ENCODE measurements around the gene STK11. TPM values are rescaled to one million over a fixed set of nuclear protein-coding genes. Genes with fewer than 3 reads are reported as not detected.

The STK11 gene
- total and polyA plus RNA-seq, 2 experiments from 2014 or later = 4.6 to 64.1 TPM

- H3K9me3 ChIP-seq (ENCODE audit: low read depth) = no peaks in the 10 kb centered on the region
- 0 out of 2 replicates have a peak, but pooled peaks cover 5% of the 10 kb centered on the region for H3F3A ChIP-seq (ENCODE audit: insufficient read depth)
- TF ChIP-seq EZH2phosphoT487 (IDR thresholded peaks at IDR 0.05; ENCODE audit: insufficient read depth, low read depth) (no peak), EZH2 (IDR thresholded peaks at IDR 0.05; ENCODE audit: insufficient read depth, poor library complexity, severe bottlenecking) (no peak)
- WGBS, 2 experiments (ENCODE audit: low coverage in 1 of 2, low lambda C conversion rate in 2 of 2, missing lambda C conversion rate in 2 of 2) = 84 to 87% methylated on average over 20 to 37 of the region's 38 CpGs
- H3K4me2 ChIP-seq (ENCODE audit: unreplicated experiment) = no peak overlapping the region
- H3K9ac ChIP-seq = no peak overlapping the region
- H3K27me3 ChIP-seq (replicated peaks; ENCODE audit: insufficient read depth) = no peaks in the 10 kb centered on the region
- H2AFZ ChIP-seq = no peak overlapping the region
- 0 out of 2 replicates have a peak, but pooled peaks cover under 1% of the 10 kb centered on the region for H3K4me1 ChIP-seq (ENCODE audit: insufficient read depth)
- H4K20me1 ChIP-seq (ENCODE audit: insufficient read depth) = no peaks in the 10 kb centered on the region
- 0 out of 2 replicates have a peak, but pooled peaks cover 3% of the 10 kb centered on the region for H3K36me3 ChIP-seq (ENCODE audit: low read depth)
- DNase-seq = no peak
- H3K4me3 ChIP-seq = no peak overlapping the region
- H3K27ac ChIP-seq = no peak overlapping the region
- in situ Hi-C loops (cut with MboI) = no loop called here
- H3K9me2 ChIP-seq (ENCODE audit: insufficient read depth) = no peaks in the 10 kb centered on the region
- no peaks in the 10 kb centered on the region for H3K79me2 ChIP-seq (ENCODE audit: insufficient read depth)
Measured at GRCh38 chr19:1230783-1231489, 25.4 kb downstream of the STK11 start.

GRCh38 chr19:1231729-1232637 is 26.4 kb downstream of the STK11 start:
- Histone ChIP-seq H3K79me2 (ENCODE audit: insufficient read depth) (no peaks in the 10 kb centered on the region), H3K9me3 (ENCODE audit: low read depth) (no peaks in the 10 kb centered on the region), H3K4me3 (no peak overlapping the region), H3K9ac (no peak overlapping the region), H3K36me3 (ENCODE audit: low read depth) (0 out of 2 replicates have a peak, but pooled peaks cover 3% of the 10 kb centered on the region), H3K4me1 (ENCODE audit: insufficient read depth) (0 out of 2 replicates have a peak, but pooled peaks cover 5% of the 10 kb centered on the region), H3K27ac (no peak overlapping the region), H2AFZ (no peak overlapping the region), H3K27me3 (replicated peaks; ENCODE audit: insufficient read depth) (no peaks in the 10 kb centered on the region), H3K4me2 (ENCODE audit: unreplicated experiment) (no peak overlapping the region), H4K20me1 (ENCODE audit: insufficient read depth) (no peaks in the 10 kb centered on the region), H3F3A (ENCODE audit: insufficient read depth) (0 out of 2 replicates have a peak, but pooled peaks cover 5% of the 10 kb centered on the region), H3K9me2 (ENCODE audit: insufficient read depth) (no peaks in the 10 kb centered on the region)
- 85 to 88% methylated on average over 12 to 15 of the region's 15 CpGs for WGBS, 2 experiments (ENCODE audit: low coverage in 1 of 2, low lambda C conversion rate in 2 of 2, missing lambda C conversion rate in 2 of 2)
- in situ Hi-C loops (cut with MboI) = no loop called here
- TF ChIP-seq EZH2 (IDR thresholded peaks at IDR 0.05; ENCODE audit: insufficient read depth, poor library complexity, severe bottlenecking) = no peak
- no peak for TF ChIP-seq EZH2phosphoT487 (IDR thresholded peaks at IDR 0.05; ENCODE audit: insufficient read depth, low read depth)
- DNase-seq = no peak

DNA sequence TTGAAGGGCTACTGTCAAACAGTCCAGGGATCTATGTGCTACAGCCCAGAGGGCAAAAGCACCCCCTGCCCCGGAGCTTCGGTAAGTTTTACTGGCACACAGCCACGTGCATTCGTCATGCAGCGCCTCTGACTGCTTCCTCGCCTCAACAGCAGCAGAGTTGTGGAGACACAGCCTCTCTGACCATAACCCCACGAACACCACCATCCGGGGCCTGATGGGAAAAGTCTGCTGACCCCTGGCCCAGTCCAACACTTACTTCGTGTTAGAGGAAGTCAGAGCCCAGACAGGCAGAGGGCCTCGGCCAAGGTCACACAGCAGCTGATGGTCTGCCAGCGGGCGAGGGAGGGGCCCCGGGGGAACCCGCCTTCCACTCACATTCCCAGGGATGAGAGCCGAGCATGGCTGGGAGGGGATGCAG is 27.1 kb downstream of the STK11 start:
- H3K9ac ChIP-seq = no peak overlapping the region
- TF ChIP-seq EZH2phosphoT487 (IDR thresholded peaks at IDR 0.05; ENCODE audit: insufficient read depth, low read depth) (no peak), EZH2 (IDR thresholded peaks at IDR 0.05; ENCODE audit: insufficient read depth, poor library complexity, severe bottlenecking) (no peak)
- in situ Hi-C loops (cut with MboI) = no loop called here
- H3K4me1 ChIP-seq (ENCODE audit: insufficient read depth) = 0 out of 2 replicates have a peak, but pooled peaks cover 5% of the 10 kb centered on the region
- no peaks in the 10 kb centered on the region for H3K27me3 ChIP-seq (replicated peaks; ENCODE audit: insufficient read depth)
- H4K20me1 ChIP-seq (ENCODE audit: insufficient read depth) = no peaks in the 10 kb centered on the region
- 62% methylated on average over 13 to 14 of the region's 15 CpGs for WGBS, 2 experiments (ENCODE audit: low coverage in 1 of 2, low lambda C conversion rate in 2 of 2, missing lambda C conversion rate in 2 of 2)
- no peaks in the 10 kb centered on the region for H3K9me3 ChIP-seq (ENCODE audit: low read depth)
- H3F3A ChIP-seq (ENCODE audit: insufficient read depth) = 0 out of 2 replicates have a peak, but pooled peaks cover 5% of the 10 kb centered on the region
- H3K79me2 ChIP-seq (ENCODE audit: insufficient read depth) = no peaks in the 10 kb centered on the region
- H3K4me2 ChIP-seq (ENCODE audit: unreplicated experiment) = no peak overlapping the region
- H2AFZ ChIP-seq = no peak overlapping the region
- 0 out of 2 replicates have a peak, but pooled peaks cover 3% of the 10 kb centered on the region for H3K36me3 ChIP-seq (ENCODE audit: low read depth)
- no peak overlapping the region for H3K4me3 ChIP-seq
- DNase-seq = peak; percentile 40
- H3K9me2 ChIP-seq (ENCODE audit: insufficient read depth) = no peaks in the 10 kb centered on the region
- H3K27ac ChIP-seq = no peak overlapping the region

DNA sequence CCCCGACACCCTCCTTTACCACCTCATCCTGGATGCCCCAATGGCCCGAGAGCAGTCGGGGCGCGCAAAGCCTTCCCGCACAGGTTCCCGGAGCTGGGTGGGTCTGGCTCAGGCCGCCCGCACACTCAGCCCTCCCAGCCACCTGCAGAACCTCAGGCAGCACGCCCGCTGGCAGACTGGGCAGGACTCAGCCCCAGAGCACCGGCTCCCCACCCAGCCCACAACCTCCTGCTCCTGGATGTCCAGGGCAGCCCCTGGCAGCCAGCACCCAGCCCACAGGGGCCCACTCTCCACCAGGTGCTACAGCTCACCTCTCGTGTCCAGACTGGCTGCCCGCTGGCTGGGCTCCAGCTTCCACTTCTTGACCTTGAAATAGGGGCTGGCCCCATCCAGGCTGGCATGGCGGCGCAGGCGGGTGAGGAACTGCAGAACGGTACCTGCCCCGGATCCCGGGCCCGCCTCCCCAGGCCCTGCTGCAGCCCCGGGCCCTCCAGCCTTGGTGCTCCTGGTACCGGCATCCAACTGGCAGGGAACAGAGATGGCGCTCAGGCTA is 27.6 kb downstream of the STK11 start:
- 0 out of 2 replicates have a peak, but pooled peaks cover 5% of the 10 kb centered on the region for H3K4me1 ChIP-seq (ENCODE audit: insufficient read depth)
- no peak overlapping the region for H3K4me3 ChIP-seq
- H3K36me3 ChIP-seq (ENCODE audit: low read depth) = 0 out of 2 replicates have a peak, but pooled peaks cover under 1% of the 10 kb centered on the region
- no peaks in the 10 kb centered on the region for H3K9me3 ChIP-seq (ENCODE audit: low read depth)
- no peak overlapping the region for H3K27ac ChIP-seq
- H3K9me2 ChIP-seq (ENCODE audit: insufficient read depth) = no peaks in the 10 kb centered on the region
- no peaks in the 10 kb centered on the region for H3K27me3 ChIP-seq (replicated peaks; ENCODE audit: insufficient read depth)
- no peaks in the 10 kb centered on the region for H4K20me1 ChIP-seq (ENCODE audit: insufficient read depth)
- TF ChIP-seq EZH2phosphoT487 (IDR thresholded peaks at IDR 0.05; ENCODE audit: insufficient read depth, low read depth) (no peak), EZH2 (IDR thresholded peaks at IDR 0.05; ENCODE audit: insufficient read depth, poor library complexity, severe bottlenecking) (no peak)
- in situ Hi-C loops (cut with MboI) = no loop called here
- H3F3A ChIP-seq (ENCODE audit: insufficient read depth) = 0 out of 2 replicates have a peak, but pooled peaks cover 5% of the 10 kb centered on the region
- no peak overlapping the region for H3K9ac ChIP-seq
- 90 to 92% methylated on average over 15 to 24 of the region's 24 CpGs for WGBS, 2 experiments (ENCODE audit: low coverage in 1 of 2, low lambda C conversion rate in 2 of 2, missing lambda C conversion rate in 2 of 2)
- H2AFZ ChIP-seq = no peak overlapping the region
- no peak overlapping the region for H3K4me2 ChIP-seq (ENCODE audit: unreplicated experiment)
- no peaks in the 10 kb centered on the region for H3K79me2 ChIP-seq (ENCODE audit: insufficient read depth)
- no peak for DNase-seq

Measured in GM23248 (cell line).